ENCODE data around the gene SMAP1.

DNA sequence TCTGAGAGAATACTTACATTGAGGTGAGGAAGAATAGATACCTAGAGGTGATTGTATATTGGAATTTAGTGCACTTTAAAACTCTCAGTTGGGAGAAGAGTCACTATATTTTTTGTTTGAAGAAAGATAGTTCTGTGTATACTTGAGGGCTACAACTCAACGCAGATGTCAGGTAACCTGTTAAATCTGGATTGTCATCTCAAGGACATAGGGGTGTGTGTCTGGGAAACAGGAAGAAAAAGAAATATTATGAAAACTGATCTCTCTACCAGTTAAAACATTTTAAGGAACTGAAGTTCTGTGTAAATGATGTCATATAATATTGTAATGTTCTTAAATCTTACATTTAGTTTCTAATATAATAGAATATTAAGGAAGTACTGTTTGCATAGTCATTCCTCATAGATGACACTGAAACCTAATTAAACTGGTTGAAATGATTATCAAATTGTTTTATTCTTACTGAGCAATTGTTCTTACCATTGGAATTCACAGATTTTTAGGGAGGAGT, 86.2 kb downstream of the SMAP1 start:
- TF ChIP-seq SIN3A (IDR thresholded peaks at IDR 0.05; ENCODE audit: borderline replicate concordance, insufficient read depth, low read length) (no peak), POLR2AphosphoS5 (IDR thresholded peaks at IDR 0.05; ENCODE audit: low read depth, low read length) (no peak), FOXP2 (optimal IDR thresholded peaks at IDR 0.05; ENCODE audit: borderline replicate concordance, extremely low read depth, extremely low read length, insufficient read depth) (no peak)
- TF ChIP-seq, protein P1, sequence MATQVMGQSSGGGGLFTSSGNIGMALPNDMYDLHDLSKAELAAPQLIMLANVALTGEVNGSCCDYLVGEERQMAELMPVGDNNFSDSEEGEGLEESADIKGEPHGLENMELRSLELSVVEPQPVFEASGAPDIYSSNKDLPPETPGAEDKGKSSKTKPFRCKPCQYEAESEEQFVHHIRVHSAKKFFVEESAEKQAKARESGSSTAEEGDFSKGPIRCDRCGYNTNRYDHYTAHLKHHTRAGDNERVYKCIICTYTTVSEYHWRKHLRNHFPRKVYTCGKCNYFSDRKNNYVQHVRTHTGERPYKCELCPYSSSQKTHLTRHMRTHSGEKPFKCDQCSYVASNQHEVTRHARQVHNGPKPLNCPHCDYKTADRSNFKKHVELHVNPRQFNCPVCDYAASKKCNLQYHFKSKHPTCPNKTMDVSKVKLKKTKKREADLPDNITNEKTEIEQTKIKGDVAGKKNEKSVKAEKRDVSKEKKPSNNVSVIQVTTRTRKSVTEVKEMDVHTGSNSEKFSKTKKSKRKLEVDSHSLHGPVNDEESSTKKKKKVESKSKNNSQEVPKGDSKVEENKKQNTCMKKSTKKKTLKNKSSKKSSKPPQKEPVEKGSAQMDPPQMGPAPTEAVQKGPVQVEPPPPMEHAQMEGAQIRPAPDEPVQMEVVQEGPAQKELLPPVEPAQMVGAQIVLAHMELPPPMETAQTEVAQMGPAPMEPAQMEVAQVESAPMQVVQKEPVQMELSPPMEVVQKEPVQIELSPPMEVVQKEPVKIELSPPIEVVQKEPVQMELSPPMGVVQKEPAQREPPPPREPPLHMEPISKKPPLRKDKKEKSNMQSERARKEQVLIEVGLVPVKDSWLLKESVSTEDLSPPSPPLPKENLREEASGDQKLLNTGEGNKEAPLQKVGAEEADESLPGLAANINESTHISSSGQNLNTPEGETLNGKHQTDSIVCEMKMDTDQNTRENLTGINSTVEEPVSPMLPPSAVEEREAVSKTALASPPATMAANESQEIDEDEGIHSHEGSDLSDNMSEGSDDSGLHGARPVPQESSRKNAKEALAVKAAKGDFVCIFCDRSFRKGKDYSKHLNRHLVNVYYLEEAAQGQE (IDR thresholded peaks at IDR 0.05; ENCODE audit: insufficient read depth in 1 of 2, low read depth in 2 of 2, low read length in 2 of 2): no peak

Measured in PFSK-1 (cell line).